Stimulated activated CD4-positive, alpha-beta T cell treated with anti-CD3 and anti-CD28 coated beads, TNF-alpha, amount 100 ng/mL, for 24 hours (primary cell): ENCODE data around the gene ARHGAP42.
"Not testable (repeated sequence)": the region's sequence is repeated elsewhere in the genome, so short reads cannot be mapped to it uniquely, and the experiment has no call there.

Experiments used
- DNase-seq, 3 experiments: peaks; one replicate each; pipeline ENCODE4 v3.0.0-alpha.2; 2020; ENCODE audit warnings: low read depth in 3 of 3

Gene ARHGAP42, protein sequence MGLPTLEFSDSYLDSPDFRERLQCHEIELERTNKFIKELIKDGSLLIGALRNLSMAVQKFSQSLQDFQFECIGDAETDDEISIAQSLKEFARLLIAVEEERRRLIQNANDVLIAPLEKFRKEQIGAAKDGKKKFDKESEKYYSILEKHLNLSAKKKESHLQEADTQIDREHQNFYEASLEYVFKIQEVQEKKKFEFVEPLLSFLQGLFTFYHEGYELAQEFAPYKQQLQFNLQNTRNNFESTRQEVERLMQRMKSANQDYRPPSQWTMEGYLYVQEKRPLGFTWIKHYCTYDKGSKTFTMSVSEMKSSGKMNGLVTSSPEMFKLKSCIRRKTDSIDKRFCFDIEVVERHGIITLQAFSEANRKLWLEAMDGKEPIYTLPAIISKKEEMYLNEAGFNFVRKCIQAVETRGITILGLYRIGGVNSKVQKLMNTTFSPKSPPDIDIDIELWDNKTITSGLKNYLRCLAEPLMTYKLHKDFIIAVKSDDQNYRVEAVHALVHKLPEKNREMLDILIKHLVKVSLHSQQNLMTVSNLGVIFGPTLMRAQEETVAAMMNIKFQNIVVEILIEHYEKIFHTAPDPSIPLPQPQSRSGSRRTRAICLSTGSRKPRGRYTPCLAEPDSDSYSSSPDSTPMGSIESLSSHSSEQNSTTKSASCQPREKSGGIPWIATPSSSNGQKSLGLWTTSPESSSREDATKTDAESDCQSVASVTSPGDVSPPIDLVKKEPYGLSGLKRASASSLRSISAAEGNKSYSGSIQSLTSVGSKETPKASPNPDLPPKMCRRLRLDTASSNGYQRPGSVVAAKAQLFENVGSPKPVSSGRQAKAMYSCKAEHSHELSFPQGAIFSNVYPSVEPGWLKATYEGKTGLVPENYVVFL

DNA sequence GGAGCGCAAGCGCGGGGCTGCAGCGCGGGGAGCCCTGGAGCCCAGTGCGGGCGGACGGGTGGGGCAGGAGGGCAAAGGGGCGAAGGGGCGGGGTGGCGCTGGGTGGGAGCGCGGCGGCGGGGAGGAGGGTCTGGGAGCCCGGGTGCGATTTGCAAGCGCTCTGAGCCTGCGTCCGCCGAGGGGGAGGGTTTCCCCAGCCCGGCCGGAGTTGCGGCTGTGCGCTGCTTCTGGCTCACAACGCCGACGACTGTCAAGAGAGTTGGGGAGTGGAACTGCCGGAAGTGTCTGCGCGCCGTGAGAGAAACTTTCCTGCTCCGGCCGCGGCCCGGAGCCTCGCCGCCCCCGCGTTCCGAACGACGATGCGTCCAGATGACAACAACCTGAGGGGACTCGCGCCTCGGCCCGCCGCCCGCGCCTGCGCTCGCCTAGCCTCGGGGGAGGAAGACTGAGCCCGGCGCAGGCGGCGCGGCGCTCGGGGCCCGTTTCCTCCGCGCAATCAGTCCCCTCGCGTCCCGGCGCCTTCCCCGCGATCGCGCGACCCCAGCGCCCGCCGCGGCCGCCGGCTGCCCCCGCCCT lies at the start of gene ARHGAP42:
TSS of gene ARHGAP42 (plus strand) at position 235 of the 576 bp plus-strand sequence. CDS start 391 bp downstream, outside the sequence.
- peak in 1 of 3 experiments; percentile 24 for DNase-seq

DNA sequence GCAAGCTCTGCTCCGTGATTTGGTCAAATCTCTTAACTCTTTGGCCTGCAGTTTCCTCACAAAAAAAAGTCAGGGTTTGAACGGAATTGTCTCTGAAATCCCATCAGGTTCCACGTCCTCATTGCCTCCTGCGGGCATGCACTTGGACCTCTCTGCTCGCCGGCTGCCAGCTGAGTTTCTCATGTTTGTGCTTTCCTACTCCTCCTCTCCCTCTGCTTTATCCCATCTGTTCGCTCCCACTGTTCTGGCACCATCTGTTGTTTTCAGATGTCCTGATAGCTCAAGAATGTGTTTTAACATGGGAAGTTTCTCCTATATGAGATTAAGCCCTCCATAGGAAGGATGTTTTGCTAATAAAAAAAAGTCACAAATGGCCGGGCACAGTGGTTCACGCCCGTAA lies 49.4 kb upstream of the ARHGAP42 start:
- DNase-seq, result no peak

GRCh38 chr11:100638648-100639047 lies 48.4 kb upstream of the ARHGAP42 start:
- DNase-seq, result no peak

GRCh38 chr11:100639140-100639539 lies 47.9 kb upstream of the ARHGAP42 start:
- no peak for DNase-seq

DNA sequence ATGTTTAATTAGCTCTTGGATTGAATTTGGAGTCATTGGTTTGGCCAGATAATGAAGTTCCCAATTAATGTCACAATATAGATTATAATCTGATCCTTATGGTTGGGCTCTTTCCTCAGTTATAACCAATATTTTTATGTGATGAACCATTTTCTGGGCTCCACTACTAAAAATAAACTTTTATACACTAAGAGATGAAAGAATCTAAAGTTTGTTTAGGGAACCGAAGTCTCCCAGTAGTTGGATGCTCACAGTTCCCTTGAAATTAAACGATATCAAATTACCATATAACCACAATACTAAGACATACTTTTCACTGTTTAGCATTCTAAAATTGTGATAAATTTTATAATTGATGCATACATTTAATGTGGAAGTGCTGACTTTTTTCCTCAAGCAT lies 47.0 kb upstream of the ARHGAP42 start:
- DNase-seq, result no peak

GRCh38 chr11:100640646-100641045 lies 46.4 kb upstream of the ARHGAP42 start:
- no peak for DNase-seq

DNA sequence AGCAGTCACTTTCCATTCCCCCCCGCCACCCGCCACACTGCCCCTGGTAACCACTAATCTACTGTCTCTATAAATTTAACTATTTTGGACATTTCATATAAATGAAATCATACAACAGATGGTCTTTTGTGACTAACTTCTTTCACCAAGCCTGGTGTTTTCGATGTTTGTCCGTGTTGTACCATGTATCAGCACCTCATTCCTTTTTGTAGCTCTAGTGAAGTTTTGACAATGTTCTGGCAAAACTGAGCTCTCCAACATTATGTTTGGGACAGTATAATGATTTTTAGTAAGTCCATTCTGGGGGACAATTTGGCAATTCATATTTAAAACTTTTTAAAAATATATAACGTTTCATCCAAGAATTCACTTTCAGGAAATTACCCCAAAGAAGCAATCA lies 45.6 kb upstream of the ARHGAP42 start:
- DNase-seq, result no peak

DNA sequence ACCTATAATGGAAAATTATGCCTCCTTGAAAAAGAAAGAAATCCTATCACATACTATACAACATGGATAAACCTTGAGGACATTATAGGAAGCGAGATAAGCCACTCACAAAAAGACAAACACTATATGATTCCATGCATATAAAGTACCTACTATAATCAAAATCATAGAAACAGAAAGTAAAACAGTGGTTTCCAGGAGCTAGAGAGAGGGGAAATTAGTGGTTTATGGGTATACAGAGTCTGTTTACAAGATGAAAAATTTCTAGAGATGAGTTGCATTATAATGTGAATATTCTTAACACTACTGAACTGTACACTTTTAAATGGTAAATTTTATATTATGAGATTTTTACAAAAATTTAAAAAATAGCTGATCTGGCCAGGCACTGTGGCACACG lies 40.5 kb upstream of the ARHGAP42 start:
- no peak for DNase-seq

DNA sequence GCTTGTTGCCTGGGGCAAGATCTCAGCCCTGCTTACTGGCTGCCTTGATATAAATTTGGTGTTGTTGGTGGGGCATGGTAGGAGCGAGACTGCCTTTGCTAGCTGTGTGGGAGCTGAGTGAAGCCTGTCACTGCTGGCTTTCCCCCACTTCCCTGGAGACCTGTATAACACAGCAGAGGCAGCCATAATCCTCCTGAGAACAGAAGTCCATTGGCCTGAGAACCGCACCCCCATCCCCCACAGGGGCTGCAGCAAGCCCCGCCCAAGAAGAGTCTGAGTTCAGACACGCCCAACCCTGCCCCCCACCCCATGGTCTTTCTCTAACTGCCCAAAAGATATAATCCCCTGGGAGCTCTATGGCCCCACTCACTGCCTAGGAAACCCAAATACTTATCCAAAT lies 39.2 kb upstream of the ARHGAP42 start:
- no peak for DNase-seq

DNA sequence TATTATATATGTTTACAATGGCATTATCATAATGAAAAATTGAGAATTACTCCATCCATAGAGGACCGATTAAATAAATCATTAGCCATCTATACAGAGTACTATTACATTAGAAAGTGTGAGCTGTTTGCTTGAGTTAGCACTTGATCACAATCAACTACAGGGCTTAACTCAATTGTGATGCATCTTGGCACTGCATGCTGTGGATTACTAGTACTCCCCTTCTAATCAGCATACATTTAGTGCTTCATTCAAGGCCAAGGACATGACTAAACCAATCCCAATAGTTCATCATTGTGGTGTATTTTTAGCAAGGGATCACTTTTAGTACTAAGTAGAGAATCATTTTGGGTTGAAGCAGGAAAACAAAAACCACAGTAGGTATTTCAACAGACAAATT lies 23.5 kb upstream of the ARHGAP42 start:
- no peak for DNase-seq

DNA sequence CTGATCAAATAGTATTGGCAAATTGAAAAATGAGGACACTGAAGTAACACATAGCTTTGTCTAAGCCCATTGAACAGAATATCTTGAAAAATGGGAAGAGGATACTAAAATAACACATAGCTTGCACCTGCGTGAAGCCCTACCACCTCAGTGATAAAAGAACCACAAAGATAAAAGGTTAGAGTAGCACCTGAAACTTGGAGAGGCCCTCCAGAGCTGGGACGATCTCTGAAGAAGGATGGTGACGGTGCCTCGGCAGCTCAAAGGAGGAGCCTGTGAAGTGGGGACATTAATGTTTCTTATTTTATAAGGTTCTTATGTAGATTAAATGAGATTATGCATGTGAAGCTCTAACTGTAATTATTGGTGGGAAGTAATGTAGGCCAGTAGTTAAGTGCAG lies 23.1 kb upstream of the ARHGAP42 start:
- DNase-seq, result no peak

DNA sequence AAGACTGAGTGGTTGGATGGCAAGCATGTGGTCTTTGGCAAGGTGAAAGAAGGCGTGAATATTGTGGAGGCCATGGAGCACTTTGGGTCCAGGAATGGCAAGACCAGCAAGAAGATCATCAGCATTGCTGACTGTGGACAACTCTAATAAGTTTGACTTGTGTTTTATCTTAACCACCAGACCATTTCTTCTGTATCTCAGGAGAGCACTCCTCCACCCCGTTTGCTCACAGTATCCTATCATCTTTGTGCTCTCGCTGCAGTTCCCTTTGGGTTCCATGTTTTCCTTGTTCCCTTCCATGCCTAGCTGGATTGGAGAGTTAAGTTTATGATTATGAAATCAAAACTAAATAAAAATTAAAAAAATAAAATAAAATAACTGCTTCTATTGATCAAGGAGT lies 20.3 kb upstream of the ARHGAP42 start:
- not testable (repeated sequence) for DNase-seq

DNA sequence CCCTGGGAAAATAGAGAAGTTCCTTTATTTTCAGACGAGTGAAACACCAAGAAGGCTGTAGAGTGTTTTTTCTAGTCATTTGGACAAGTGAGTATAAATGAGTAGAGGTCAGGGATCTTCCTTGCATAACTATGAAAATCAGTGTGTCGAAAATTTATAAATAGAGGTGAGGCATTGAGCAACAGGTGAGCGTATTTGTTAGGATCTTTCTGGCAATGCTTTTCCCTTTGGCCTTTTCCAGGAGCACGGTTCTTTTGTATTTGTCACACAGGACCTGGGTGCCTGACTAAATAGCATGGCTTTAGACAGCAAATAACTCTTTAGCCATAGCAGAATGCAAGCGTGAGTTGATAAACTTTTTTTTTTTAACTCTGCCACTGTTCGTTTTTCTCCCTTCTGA lies 19.6 kb upstream of the ARHGAP42 start:
- DNase-seq, result no peak

GRCh38 chr11:100670140-100670539 lies 16.9 kb upstream of the ARHGAP42 start:
- DNase-seq, result no peak

DNA sequence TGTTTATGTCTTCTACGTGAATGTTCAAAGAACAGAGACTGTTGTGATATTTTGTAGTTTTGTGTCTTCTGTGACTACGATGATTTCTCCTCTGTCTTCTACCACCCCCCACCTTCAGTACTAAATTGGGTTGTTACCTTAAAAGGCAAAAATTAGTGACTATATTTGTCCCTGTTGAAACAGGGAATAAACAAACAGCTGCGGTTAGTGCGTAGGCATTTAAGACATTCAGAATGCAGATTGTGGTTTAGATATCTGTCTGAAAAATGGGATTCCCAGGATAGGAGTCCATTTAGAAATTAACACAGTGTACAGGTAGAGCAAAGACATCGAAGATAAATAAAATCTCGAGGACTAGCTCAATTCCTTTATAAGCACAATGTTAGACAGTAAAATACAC lies 15.6 kb upstream of the ARHGAP42 start:
- no peak for DNase-seq

- no peak for DNase-seq
These were observed 14.5 kb upstream of the ARHGAP42 start for GRCh38 chr11:100672498-100673033.

GRCh38 chr11:100673063-100673462 lies 14.0 kb upstream of the ARHGAP42 start:
- DNase-seq, result no peak

GRCh38 chr11:100674212-100674611 lies 12.9 kb upstream of the ARHGAP42 start:
- no peak for DNase-seq

DNA sequence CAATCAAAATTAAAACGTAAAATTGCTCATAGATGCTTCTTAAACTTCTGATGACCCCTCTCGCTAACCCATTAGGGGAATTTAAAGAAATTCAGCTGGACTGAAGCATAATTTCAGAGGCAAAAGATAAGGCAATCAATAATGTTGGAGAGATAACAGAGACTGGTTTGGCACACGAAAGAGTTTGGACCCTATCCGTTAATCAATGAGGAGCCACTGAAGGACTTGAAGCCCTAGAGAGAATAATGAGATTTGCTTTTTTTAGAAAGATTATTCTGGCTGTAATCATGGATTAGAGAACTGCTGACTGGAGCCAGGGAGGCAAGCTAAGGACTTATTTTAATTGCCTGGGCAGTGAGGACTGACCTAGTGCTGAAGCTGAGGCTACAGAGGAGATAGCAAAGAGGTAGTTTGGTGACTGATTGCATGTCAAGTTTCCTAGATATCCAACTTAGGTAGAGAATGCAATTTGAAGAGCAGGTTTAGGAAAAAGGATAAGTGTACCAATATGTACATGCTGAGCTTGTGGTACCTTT lies 11.9 kb upstream of the ARHGAP42 start:
- no peak for DNase-seq

GRCh38 chr11:100676901-100677300 lies 10.2 kb upstream of the ARHGAP42 start:
- DNase-seq, result no peak

- no peak for DNase-seq
These were observed 9.3 kb upstream of the ARHGAP42 start for GRCh38 chr11:100677796-100678195.

DNA sequence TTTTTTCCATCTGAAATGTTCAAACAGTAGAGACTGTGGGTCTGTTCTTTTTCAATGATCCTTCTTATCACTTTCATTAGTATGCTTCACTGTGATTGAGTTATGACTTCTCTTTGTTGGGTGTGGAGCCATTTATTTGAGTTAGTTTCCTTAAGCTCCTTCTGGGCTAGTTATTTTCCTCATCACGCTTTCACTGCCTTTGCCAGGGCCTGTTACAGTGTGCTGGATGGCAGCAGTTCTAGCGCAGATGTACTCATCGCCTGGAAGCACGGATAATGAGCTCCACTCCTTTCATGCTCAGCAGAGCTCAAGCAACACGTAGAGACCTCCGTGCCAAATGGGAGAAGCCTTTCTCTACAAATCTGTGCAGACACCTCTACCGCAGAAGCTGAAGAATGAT lies 7.0 kb upstream of the ARHGAP42 start:
- no peak for DNase-seq
